HG02970 (cell line): ENCODE data around the gene CYB5R4.
"Not testable (repeated sequence)": the region's sequence is repeated elsewhere in the genome, so short reads cannot be mapped to it uniquely, and the experiment has no call there.

ENCODE experiments used
- ATAC-seq: cut with Tn5 transposase; IDR thresholded peaks from one replicate; pipeline ENCODE4 v1.9.1; 2021; ENCODE audit warnings: mild to moderate bottlenecking, moderate library complexity, moderate number of reproducible peaks; ENCODE audit not compliant: unreplicated experiment, low FRiP score

Gene CYB5R4

DNA sequence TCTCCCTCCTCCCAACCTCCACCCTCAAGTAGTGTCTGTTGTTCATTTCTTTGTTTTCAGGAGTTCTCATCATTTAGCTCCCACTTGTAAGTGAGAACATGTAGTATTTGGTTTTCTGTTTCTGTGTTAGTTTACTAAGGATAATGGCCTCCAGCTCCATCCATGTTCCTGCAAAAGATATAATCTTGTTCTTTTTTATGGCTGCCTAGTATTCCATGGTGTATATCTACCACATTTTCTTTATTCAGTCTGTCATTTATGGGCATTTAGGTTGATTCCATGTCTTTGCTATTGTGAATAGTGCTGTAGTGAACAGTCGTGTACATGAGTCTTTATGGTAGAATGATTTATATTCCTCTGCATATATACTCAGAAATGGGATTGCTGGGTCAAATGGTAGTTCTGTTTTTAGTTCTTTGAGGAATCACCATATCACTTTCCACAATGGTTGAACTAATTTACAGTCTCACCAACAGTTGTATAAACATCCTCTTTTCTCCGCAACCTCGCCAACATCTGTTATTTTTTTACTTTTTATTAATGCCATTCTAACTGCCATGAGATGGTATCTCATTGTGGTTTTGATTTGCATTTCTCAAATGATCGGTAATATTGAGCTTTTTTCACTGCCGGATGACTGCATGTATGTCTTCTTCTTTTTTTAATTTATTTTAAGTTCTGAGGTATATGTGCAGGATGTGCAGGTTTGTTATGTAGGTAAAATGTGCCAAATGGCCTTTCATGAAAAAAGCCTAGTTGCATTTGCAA, 48.3 kb downstream of the CYB5R4 start:
- ATAC-seq = not testable (repeated sequence)

DNA sequence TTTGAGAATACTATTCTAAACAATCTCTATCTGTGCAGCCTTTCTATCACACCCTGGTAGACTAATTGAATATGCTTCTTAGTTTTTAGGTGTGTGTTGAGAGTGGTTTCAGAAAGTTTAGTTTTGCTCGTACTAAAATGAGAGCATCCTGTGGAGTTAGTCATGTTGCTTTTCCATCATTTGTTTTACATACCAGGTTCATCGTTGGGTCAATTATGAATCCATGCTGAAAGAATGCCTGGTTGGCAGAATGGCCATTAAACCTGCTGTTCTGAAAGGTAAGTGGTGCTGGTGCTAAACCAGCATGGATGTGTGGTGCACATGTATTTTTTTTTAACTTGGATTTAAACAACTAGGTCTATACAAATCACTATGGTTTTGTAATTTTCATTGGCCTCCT, 49.3 kb downstream of the CYB5R4 start:
- no peak for ATAC-seq

DNA sequence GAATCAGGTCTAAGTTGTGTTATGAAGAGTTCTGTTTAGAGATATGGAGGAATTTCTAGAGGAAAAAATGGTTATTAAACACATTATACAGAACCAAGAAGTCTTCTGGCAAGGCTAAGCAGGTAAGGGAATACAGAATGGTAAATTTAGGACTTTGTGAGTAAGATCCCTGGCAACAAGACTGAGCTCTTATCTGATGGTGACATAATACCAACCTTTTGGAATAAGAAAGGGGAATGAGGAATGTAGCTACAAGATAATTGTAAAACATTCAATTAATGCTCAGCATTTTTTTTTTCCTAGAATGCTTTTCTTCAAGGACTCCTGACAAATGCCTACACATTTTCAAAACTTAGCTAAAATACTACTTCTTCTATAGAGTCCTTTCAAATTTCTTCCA, 51.8 kb downstream of the CYB5R4 start:
- ATAC-seq = no peak

DNA sequence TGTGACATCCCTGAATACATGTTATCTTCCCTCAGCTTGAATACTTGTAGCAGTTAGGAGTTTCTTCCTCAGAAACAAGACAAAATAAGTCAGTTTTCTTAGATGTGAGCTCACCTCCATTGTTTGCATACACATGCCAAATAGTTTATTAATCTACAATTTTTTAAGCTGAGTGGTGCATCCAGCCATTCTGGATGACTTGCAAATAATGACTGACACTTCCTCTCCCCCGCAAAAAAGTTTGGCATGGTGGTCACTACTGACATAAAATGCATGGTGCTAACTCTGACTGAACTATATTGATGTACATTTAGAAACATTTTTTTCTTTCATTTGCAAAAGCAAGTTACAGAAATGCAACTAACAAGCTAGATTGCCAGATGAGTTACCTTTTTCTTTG, 55.5 kb downstream of the CYB5R4 start:
- no peak for ATAC-seq

DNA sequence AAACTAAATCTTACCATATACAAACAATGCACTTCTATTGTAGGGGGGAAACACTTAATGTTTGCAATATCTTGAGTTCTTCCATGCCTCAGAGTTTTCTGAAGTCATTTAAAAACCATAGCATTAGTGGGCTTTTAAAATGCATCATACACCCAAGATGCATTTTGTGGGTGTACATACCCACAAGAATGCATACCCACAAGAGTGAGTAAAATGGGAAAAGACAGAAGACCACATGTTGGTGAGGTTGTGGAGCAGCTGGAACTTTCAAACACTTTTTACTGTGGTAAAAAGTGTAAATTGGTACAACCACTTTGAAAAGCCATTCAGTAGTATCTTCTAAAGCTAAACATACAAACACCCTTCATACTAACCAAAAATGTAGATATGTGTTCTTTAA, 57.5 kb downstream of the CYB5R4 start:
- no peak for ATAC-seq

DNA sequence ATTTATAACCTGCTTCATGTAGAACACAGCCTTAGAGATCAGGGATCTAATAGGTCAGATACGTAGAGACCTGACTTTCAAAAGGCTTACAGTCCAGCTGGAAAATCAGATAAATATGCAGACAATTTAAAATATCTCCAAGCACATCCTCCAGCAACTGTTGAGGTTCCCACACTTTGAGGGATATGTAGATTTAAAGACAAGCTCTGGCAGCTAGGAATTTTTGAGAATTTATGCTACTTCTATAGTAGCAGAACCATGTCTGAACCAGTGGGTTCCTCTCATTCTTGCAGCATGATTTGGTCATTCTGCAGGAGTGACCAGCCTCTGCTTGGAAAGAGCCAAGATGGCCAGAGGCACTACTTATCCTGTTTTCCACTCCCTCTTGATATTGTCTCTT, 60.5 kb downstream of the CYB5R4 start:
- no peak for ATAC-seq

DNA sequence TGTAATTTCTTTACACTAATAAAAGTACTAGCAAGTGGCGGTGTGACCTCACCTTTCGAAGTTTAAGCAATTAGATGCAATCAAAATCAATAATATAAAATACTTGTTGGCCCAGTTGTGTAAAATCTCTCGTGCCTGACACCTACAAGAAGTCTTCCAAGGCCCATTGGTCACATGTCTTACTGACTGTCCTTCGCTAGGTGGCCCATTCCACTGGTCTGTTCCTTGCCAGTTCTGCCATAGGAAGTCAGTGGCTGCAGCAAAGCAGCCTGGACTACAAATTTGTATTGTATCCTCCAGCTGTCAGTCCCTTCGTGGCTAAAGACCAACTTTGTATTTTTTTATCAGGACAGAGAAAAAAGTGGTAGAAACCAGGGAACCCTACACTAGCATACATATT, 61.8 kb downstream of the CYB5R4 start:
- no peak for ATAC-seq

DNA sequence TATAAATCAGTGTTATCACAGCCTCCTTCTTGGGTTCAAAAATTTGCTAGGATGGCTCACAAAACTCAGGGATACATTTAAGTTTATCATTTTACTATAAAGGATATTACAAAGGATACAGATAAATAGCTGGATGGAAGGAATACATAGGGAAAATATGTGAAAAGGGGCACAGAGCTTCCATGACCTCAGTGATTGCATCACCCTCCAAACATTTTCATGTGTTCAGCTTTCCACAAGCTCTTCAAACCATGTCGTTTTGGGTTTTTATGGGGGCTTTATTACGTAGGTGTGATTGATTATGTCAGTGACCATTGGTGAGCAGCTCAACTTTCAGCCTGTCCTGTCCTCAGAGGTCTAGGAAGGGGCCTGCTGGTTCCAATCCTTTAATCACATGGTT, 68.0 kb downstream of the CYB5R4 start:
- ATAC-seq = no peak

DNA sequence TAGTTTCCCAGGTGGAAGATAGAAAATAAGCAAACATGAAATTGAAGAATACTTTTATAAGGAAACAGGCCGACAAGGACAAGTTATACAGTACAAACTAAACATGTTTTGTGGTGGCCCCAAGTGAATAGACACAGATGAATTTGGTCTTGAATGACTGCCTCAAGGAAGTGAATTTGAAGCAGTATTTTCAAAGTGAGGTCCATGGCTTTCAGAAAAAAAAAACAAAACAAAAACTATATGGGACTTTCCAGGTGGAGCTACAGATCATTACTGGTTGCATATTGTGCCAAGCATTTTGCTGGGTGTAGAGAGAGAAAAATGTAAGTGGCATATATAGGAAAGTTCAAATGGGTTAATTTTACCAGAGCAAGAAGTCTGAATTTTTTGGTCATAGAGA, 68.8 kb downstream of the CYB5R4 start:
- ATAC-seq = no peak

DNA sequence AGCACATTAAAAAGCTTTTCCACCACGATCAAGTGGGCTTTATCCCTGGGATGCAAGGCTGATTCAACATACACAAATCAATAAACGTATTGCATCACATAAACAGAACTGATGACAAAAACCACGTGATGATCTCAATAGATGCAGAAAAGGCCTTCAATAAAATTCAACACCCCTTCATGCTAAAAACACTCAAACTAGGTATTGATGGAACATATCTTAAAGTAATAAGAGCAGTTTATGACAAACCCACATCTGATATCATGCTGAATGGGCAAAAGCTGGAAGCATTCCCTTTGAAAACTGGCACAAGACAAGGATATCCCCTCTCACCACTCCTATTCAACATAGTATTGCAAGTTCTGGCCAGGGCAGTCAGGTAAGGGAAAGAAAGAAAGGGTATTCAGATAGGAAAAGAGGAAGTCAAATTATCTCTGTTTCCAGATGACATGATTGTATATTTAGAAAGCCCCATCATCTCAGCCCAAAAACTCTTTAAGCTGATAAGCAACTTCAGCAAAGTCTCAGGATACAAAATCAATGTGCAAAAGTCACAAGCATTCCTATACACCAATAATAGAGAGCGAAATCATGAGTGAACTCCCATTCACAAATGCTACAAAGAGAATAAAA, 86.8 kb downstream of the CYB5R4 start:
- not testable (repeated sequence) for ATAC-seq

DNA sequence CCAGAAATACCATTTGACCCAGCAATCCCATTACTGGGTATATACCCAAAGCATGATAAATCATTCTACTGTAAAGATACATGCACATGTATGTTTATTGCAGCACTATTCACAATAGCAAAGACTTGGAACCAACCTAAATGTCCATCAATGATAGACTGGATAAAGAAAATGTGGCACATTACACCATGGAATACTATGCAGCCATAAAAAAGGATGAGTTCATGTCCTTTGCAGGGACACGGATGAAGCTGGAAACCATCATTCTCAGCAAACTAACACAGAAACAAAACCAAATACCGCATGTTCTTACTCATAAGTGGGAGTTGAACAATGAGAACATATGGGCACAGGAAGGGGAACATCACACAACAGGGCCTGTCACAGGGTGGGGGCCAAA, 88.5 kb downstream of the CYB5R4 start:
- not testable (repeated sequence) for ATAC-seq

DNA sequence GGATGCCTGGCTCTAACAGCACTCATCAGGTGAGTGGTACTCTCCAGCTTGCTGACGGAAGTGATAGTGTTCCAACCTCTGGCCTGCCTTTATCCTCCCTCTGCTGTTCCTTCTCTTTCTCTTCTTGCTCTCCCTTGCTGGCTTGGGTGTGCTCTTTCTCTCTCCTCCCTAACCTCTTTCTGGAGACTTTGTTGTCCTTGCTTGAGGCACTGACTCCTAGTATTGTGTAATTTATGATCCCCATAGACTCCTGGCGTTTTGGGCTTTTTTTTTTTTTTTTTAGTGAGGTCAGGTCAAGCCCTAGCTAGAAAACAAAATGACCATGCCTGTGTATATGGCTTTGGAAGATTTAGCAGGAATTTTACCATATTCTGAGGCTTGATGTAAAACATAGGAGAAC, 89.4 kb downstream of the CYB5R4 start:
- no peak for ATAC-seq

DNA sequence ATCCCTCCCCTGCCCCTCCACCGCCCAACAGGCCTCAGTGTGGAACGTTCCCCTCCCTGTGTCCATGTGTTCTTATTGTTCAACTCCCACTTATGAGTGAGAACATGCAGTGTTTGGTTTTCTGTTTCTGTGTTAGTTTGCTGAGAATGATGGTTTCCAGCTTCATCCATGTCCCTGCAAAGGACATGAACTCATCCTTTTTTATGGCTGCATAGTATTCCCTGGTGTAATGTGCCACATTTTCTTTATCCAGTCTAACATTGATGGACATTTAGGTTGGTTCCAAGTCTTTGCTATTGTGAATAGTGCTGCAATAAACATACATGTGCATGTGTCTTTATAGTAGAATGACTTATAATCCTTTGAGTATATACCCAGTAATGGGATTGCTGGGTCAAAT, 91.9 kb downstream of the CYB5R4 start:
- not testable (repeated sequence) for ATAC-seq

DNA sequence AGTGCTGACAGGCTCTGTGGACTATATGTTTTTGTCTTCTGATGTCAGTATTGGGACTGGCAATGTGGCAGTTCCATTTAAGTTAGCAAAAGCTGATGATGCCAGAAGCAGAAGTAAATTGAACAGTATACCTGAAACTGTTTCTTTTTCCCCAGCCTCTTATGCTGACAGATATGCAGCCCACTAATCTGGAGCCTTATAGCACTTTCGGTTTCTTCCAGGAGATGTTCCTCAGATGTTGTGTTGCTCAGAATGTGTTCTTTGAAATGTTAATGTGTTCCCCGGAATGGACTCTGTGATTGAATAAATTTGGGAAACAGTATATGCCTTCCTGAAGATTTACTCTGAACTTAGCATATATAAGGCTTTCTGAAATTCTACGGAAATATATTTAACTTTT, 93.3 kb downstream of the CYB5R4 start:
- ATAC-seq = no peak

DNA sequence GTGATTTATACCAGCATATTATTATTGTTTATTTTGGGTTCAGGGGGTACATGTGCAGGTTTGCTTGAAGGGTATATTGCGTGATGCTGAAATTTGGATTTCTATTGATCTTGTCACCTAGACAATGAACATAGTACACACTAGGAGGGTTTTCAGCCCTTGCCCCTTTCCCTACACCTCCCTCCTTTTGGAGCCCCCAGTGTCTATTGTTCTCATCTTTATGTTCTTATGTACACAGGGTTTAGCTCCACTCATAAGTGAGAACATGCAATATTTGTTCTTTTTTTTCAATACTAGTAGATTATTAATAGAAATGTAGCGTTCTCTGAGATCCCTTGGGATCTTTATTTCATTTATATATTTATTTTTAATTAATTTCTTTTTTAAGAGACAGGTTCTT, 94.9 kb downstream of the CYB5R4 start:
- no peak for ATAC-seq

DNA sequence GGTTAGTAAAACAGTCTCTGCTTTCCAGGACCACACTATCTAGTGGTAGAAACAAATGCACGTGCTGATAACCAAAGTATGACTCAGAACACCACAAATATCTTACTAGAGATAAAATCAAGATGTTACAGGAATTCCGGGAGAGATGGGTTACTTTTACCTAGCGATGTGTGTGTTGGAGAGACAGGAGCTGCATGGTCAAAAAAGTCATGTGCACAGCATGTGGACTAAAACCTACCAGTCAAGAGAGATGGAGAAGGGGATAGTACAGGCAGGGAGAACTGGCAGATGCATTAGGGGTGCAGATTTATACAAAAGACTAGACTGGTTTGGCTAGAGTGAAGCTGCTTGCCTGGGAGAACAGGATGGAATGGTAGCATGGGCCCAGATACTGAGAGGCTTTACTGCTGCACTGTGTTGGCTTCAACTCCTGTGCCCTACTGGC, 98.8 kb downstream of the CYB5R4 start:
- no peak for ATAC-seq

DNA sequence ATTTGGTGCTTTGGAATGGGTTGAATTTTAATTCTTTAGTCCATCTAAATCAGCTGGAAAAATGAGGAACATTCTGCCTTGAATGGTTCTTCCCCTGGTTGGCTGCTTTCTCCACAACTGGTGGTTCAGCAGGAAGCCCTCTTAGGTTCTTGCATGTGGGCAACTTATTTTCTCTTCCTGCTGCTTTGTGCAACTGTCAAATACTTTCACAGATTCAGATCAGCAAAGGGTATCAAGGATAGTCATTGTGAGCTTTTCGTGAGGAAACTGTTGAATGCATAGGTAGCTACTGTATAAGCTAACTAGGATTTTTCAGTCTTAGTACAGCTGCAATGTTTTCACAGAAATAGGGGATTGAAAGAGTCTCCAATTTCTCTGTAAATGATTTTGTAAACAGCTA, 101.2 kb downstream of the CYB5R4 start:
- no peak for ATAC-seq

DNA sequence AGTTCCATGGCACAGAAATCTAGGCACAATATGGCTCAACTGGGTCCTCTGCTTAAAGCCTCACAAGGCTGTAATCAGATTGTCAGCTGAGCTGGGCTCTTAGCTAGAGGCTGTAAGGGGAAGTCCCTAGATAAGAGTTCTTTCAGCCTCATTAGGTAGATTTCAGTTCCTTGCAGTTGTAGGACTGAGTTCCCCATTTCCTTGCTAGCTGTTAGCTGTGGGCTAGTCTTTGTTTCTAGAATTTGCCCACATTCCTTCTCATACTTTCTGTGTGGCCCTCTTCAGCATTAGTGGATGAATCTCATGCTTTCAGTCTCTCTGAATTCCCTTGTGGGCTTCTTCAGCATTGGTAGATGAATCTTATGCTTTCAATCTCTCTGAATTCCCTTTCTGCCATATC, 103.1 kb downstream of the CYB5R4 start:
- ATAC-seq = peak; percentile 62

DNA sequence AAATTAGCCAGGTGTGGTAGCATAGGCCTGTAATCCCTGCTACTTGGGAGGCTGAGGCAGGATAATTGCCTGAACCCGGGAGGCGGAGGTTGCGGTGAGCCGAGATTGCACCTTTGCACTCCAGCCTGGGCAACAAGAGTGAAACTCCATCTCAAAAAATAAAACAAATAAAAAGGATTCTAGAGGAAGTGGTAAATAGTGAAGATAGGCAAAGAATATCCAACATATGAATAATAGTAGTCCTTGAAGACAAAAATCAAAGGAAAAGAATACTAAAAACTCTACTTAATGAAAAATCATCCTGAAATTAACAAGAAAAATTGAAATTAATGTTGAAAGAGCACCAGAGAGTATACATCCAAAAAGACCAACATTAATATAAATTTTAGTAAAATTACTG, 107.0 kb downstream of the CYB5R4 start:
- no peak for ATAC-seq

DNA sequence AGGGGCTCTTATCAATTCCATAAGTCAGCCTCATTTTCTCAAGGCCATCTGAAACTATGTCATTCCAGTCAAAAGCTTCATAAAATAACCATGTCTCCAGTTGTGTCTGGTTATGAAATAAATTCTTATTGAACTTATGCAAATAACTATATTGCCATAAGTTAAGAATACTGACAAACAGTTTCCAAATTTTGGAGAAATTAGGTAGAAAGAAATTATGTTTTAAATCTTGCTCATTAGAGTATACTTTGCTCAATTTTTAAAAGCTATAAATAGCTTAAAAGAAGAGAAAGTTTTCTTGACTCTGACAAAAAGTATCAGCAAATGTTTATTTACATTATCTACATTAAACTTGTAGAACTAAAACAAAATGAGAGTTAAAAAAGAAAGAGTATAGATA, 111.1 kb downstream of the CYB5R4 start:
- ATAC-seq = no peak

DNA sequence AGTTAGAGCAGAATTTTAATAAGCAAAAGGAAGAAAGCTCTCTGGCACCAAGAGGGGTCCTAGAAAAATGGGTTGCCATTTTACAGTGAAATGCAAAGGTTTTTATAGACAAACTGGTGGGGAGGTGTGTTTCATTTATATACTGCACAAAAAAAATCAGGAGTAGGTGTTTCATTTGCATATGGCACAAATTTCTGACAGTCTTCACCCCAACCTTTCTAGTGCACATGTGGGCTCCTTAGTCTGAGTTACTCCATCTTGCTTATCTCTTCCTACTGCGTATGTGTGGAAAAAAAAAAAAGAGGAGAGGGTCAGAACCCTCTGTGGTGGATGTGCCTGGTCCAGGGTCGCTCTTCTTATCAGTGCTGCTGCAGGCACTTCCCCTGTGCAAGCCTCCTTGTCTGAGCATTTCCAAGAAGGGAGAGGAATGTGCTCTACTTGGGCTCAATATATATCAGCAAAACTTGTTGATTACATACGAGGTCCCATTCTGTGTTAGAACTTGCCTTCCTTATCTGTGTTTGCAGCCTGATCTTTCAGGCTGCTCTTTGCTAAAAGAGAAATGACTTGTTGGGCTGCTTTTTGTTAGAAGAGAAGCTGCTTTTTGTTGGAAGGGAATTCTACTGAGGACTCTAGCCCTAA, 115.0 kb downstream of the CYB5R4 start:
- ATAC-seq = no peak
